ENCODE data around the gene DTNBP1. TPM values are rescaled to one million over a fixed set of nuclear protein-coding genes. Genes with fewer than 3 reads are reported as not detected.

DTNBP1 gene
- total RNA-seq, 3 donors from 2014 or later, result 14.6 to 22.0 (median 19.5) TPM

DNA sequence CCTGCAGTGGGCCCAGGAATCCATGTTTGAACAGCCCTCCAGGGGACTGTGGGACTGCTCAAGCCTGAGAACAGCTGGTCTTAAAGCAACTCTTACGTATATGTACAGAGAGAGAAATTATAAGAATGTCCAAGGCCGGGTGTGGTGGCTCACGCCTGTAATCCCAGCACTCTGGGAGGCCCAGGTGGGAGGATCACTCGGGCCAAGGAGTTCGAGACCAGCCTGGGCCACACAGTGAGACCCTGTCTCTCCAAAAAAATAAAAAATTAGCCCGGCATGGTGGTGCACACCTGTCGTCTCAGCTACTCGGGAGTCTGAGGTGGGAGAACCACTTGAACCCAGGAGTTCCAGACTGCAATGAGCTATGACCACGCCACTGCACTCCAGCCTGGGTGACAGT lies 134.0 kb downstream of the DTNBP1 start:
- H3K4me1 ChIP-seq, result no peaks in the 10 kb centered on the region
- TF ChIP-seq, protein P1, sequence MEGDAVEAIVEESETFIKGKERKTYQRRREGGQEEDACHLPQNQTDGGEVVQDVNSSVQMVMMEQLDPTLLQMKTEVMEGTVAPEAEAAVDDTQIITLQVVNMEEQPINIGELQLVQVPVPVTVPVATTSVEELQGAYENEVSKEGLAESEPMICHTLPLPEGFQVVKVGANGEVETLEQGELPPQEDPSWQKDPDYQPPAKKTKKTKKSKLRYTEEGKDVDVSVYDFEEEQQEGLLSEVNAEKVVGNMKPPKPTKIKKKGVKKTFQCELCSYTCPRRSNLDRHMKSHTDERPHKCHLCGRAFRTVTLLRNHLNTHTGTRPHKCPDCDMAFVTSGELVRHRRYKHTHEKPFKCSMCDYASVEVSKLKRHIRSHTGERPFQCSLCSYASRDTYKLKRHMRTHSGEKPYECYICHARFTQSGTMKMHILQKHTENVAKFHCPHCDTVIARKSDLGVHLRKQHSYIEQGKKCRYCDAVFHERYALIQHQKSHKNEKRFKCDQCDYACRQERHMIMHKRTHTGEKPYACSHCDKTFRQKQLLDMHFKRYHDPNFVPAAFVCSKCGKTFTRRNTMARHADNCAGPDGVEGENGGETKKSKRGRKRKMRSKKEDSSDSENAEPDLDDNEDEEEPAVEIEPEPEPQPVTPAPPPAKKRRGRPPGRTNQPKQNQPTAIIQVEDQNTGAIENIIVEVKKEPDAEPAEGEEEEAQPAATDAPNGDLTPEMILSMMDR (IDR thresholded peaks at IDR 0.05), result no peak
- TF ChIP-seq POLR2A (IDR thresholded peaks at IDR 0.05), result no peak
- TF ChIP-seq POLR2AphosphoS5 (IDR thresholded peaks at IDR 0.05), result no peak
- H3K4me3 ChIP-seq, result no peak overlapping the region
- no peak overlapping the region for H3K27ac ChIP-seq
- H3K27me3 ChIP-seq, result no peaks in the 10 kb centered on the region
- intact Hi-C loops (cut with DNase I; ENCODE audit: low total_unique reads), result no loop called here
- DNase-seq (ENCODE audit: low spot score in 2 of 2), result no peak
- no peaks in the 10 kb centered on the region for H3K9me3 ChIP-seq
- no peaks in the 10 kb centered on the region for H3K36me3 ChIP-seq

DNA sequence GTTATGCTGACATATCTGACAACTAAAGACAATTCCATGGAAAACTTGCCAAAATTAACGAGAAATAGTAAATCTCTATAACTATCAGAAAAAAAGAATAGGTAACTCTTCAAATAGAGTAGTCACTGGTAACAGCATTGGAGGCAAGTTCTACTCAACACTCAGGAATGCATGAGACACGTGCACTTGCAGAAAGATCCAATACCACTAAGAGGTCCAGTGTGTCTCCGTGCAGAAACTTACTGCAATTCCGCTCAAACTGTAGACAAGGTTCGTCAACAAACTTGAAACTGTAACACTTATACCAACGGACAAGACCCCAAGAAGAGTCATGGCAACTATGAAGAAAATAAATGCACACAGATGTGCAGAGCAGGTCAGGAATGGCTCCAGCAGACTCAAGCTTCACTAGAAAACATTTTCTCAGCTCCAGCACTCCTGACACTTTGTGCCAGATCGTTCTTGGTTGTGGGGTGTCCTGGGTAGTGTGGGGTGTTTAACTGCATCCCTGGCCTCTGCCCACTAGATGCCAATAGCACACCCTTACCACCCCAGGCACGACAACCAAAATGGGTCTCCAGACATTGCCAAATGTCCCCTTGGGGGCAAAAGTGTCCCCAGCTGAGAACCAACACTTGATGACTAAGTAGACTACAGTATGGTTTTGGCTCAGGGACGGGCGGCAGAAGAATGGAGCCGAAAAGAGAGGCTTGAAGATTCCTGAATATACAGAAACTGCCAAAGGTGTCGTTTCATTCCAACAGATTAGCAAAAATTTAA lies 134.8 kb downstream of the DTNBP1 start:
- no peaks in the 10 kb centered on the region for H3K36me3 ChIP-seq
- DNase-seq (ENCODE audit: low spot score in 2 of 2), result no peak
- no peak overlapping the region for H3K4me3 ChIP-seq
- H3K4me1 ChIP-seq, result no peaks in the 10 kb centered on the region
- TF ChIP-seq POLR2A (IDR thresholded peaks at IDR 0.05), result no peak
- no peak for TF ChIP-seq POLR2AphosphoS5 (IDR thresholded peaks at IDR 0.05)
- TF ChIP-seq, protein P1 (IDR thresholded peaks at IDR 0.05), result no peak
- H3K27ac ChIP-seq, result no peak overlapping the region
- no peaks in the 10 kb centered on the region for H3K27me3 ChIP-seq
- intact Hi-C loops (cut with DNase I; ENCODE audit: low total_unique reads), result no loop called here
- no peaks in the 10 kb centered on the region for H3K9me3 ChIP-seq

DNA sequence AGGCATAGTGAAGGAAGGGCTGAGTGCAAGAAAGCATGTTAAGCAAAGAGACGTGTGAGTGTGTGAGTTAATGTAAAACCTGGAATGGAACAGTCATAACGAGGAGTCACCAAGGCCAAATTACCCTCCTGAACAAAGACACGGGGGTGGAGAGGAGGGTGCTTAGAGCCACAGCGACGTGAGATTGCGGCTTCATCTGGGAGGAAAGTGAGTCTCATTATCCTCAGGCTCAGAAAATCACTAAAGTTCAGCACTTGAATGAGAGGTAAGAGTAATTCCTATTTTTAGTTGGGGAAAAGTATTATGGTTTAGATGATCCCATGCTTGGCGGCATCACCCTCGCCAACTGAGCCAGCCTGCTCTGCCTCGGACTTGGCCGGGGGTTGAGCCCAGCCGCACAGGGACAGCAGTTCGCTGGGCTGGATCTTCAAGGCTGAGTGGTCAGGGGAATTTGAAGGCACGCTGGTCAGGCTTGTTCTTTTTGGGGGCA lies 136.6 kb downstream of the DTNBP1 start:
- Histone ChIP-seq H3K27ac (no peak overlapping the region), H3K27me3 (no peaks in the 10 kb centered on the region), H3K36me3 (no peaks in the 10 kb centered on the region), H3K4me3 (no peak overlapping the region), H3K4me1 (no peaks in the 10 kb centered on the region), H3K9me3 (no peaks in the 10 kb centered on the region)
- DNase-seq (ENCODE audit: low spot score in 2 of 2), result no peak
- TF ChIP-seq POLR2AphosphoS5 (IDR thresholded peaks at IDR 0.05) (no peak), POLR2A (IDR thresholded peaks at IDR 0.05) (no peak)
- TF ChIP-seq, protein P1 (IDR thresholded peaks at IDR 0.05), result no peak
- intact Hi-C loops (cut with DNase I; ENCODE audit: low total_unique reads), result no loop called here

DNA sequence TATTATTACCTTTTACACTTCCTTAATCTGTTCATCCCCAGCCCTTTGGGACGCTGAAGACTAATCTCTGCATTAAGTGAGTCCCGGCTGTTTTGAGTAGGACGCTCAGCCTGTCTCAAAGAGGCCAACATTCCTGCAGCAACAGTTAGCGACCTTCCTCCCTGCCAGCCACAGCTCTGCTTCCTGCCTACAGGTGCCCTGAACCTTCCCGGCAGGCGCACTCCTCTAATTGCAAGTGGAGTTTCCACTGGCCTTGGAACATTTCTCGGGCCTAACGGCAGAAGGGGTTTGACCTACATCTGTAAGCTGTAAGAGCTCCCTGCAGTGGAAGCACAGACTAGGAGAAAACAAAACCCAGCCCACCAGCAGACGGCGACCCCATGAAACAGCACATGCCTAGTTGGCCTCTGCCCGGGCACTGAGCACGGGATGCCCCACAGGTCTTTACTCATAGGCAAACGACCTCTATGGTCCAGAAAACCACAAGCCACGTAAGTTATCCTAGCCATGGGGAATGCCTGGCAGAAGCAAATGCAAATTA lies 137.9 kb downstream of the DTNBP1 start:
- DNase-seq (ENCODE audit: low spot score in 2 of 2), result no peak
- no peaks in the 10 kb centered on the region for H3K9me3 ChIP-seq
- H3K36me3 ChIP-seq, result no peaks in the 10 kb centered on the region
- H3K27me3 ChIP-seq, result no peaks in the 10 kb centered on the region
- intact Hi-C loops (cut with DNase I; ENCODE audit: low total_unique reads), result no loop called here
- TF ChIP-seq POLR2AphosphoS5 (IDR thresholded peaks at IDR 0.05), result no peak
- TF ChIP-seq, protein P1 (IDR thresholded peaks at IDR 0.05), result no peak
- no peak for TF ChIP-seq POLR2A (IDR thresholded peaks at IDR 0.05)
- H3K4me3 ChIP-seq, result no peak overlapping the region
- H3K4me1 ChIP-seq, result no peaks in the 10 kb centered on the region
- H3K27ac ChIP-seq, result no peak overlapping the region

All from breast epithelium (tissue), 4 donors.